H1 (cell line): ENCODE results near the gene CFAP92. TPM values are rescaled to one million over a fixed set of nuclear protein-coding genes. Genes with fewer than 3 reads are reported as not detected.

Experiments used
- CTCF ChIA-PET: fragments of 300-600 bp; sonication (Branson Sonifier 250); formaldehyde crosslinking; loops from one replicate; lab custom pipeline; 2021; ENCODE audit not compliant: partially characterized antibody; lab: Charles Lee
- POLR2A ChIA-PET: fragments of 300-600 bp; sonication (Branson Sonifier 250); formaldehyde crosslinking; loops from one replicate; lab custom pipeline; 2021; ENCODE audit warnings: inconsistent platforms; ENCODE audit not compliant: partially characterized antibody; lab: Charles Lee
- DNase-seq, 2 experiments: peaks; one replicate each; pipeline versions ENCODE4 v3.0.0 to v3.0.0-alpha.2; 2010 to 2022; ENCODE audit warnings: low spot score in 2 of 2, low read depth in 1 of 2, mixed read lengths in 1 of 2
- FAIRE-seq: peaks from 2 replicates; lab custom pipeline; 2011; peaks lifted over from hg19 to GRCh38; lab: Jason Lieb, UNC
- H2AFZ ChIP-seq: 2 replicates; pipeline ENCODE4 v1.8.1; 2012; ENCODE audit warnings: low read length, inconsistent platforms
- H2AK5ac ChIP-seq: 2 replicates; pipeline ENCODE4 v1.6.1; 2013; ENCODE audit warnings: low read depth, low read length
- H2BK120ac ChIP-seq: replicated peaks from 2 replicates; pipeline ENCODE3; 2013; ENCODE audit warnings: low read depth, low read length, inconsistent platforms
- H2BK12ac ChIP-seq: 2 replicates; pipeline ENCODE4 v1.6.1; 2013; ENCODE audit warnings: low read depth, low read length
- H2BK15ac ChIP-seq: 2 replicates; pipeline ENCODE4 v1.6.1; 2013; ENCODE audit warnings: low read length
- H2BK20ac ChIP-seq: 2 replicates; pipeline ENCODE4 v1.6.1; 2013; ENCODE audit warnings: low read length
- H2BK5ac ChIP-seq: 2 replicates; pipeline ENCODE4 v1.6.1; 2013; ENCODE audit warnings: low read depth, low read length
- H3K14ac ChIP-seq: 2 replicates; pipeline ENCODE4 v1.6.1; 2013; ENCODE audit warnings: inconsistent platforms; ENCODE audit not compliant: insufficient read length
- H3K18ac ChIP-seq: 2 replicates; pipeline ENCODE4 v1.6.1; 2013; ENCODE audit warnings: low read length; ENCODE audit errors: extremely low read depth
- H3K23ac ChIP-seq: 2 replicates; pipeline ENCODE4 v1.6.1; 2013; ENCODE audit warnings: inconsistent platforms; ENCODE audit not compliant: insufficient read length
- H3K23me2 ChIP-seq: 2 replicates; pipeline ENCODE4 v1.6.1; 2013; ENCODE audit warnings: low read depth, low read length
- H3K27ac ChIP-seq: 2 replicates; pipeline ENCODE4 v1.6.1; 2011; ENCODE audit warnings: low read depth, low read length, inconsistent platforms
- H3K27me3 ChIP-seq, 4 experiments: replicated peaks in 1 of 4; 1 replicate in 1 of 4; 2 replicates in 3 of 4; pipeline versions ENCODE4 v1.6.1 to v1.8.1; 2011 to 2013; ENCODE audit warnings: low read length in 3 of 4, mild to moderate bottlenecking in 3 of 4, inconsistent platforms in 2 of 4, mixed read lengths in 2 of 4, moderate library complexity in 1 of 4; ENCODE audit not compliant: control insufficient read depth in 3 of 4, insufficient read depth in 3 of 4; ENCODE audit errors: extremely low read depth in 1 of 4
- H3K36me3 ChIP-seq, 4 experiments: 2 replicates each; pipeline versions ENCODE4 v1.6.1 to v1.8.1; 2011 to 2013; ENCODE audit warnings: mild to moderate bottlenecking in 4 of 4, low read length in 3 of 4, moderate library complexity in 2 of 4, control low read depth in 1 of 4, inconsistent platforms in 1 of 4; ENCODE audit not compliant: insufficient read depth in 4 of 4, control insufficient read depth in 2 of 4
- H3K4ac ChIP-seq: replicated peaks from 2 replicates; pipeline ENCODE3; 2013; ENCODE audit warnings: low read length, low read depth, mixed read lengths, inconsistent platforms; ENCODE audit not compliant: insufficient read length
- H3K4me1 ChIP-seq, 4 experiments: replicated peaks in 1 of 4; 1 replicate in 1 of 4; 2 replicates in 3 of 4; pipeline versions ENCODE4 v1.6.1 to v1.8.1; 2011 to 2013; ENCODE audit warnings: low read length in 3 of 4, inconsistent platforms in 2 of 4, mixed read lengths in 1 of 4; ENCODE audit not compliant: insufficient read depth in 4 of 4, control insufficient read depth in 3 of 4
- H3K4me2 ChIP-seq, 2 experiments: 2 replicates each; pipeline versions ENCODE4 v1.6.1 to v1.8.1; 2011 to 2013; ENCODE audit warnings: low read depth in 2 of 2, low read length in 2 of 2, control low read depth in 1 of 2, inconsistent platforms in 1 of 2, mild to moderate bottlenecking in 1 of 2; ENCODE audit not compliant: insufficient read depth in 1 of 2
- H3K4me3 ChIP-seq, 4 experiments: fragments of 200-600, 300-600 bp in 1 of 4; sonication (generic), shearing (Covaris generic), sonication (Bioruptor Twin) in 1 of 4; 2 replicates each; pipeline versions ENCODE4 v1.5.1 to v1.8.1; 2011 to 2016; ENCODE audit warnings: low read length in 4 of 4, low read depth in 3 of 4, control low read depth in 2 of 4, inconsistent platforms in 2 of 4, mild to moderate bottlenecking in 2 of 4, mixed read lengths in 1 of 4, moderate library complexity in 1 of 4; ENCODE audit not compliant: insufficient read depth in 2 of 4; ENCODE audit errors: extremely low read depth in 1 of 4
- H3K56ac ChIP-seq: replicated peaks from 2 replicates; pipeline ENCODE3; 2013; ENCODE audit warnings: low read depth, mild to moderate bottlenecking, mixed read lengths, low read length, inconsistent platforms; ENCODE audit not compliant: insufficient read length
- H3K79me1 ChIP-seq: 2 replicates; pipeline ENCODE4 v1.6.1; 2013; ENCODE audit warnings: low read depth, low read length, control low read depth
- H3K79me2 ChIP-seq, 2 experiments: 2 replicates each; pipeline versions ENCODE4 v1.6.1 to v1.8.1; 2012 to 2013; ENCODE audit warnings: low read length in 2 of 2, mild to moderate bottlenecking in 2 of 2, inconsistent platforms in 1 of 2; ENCODE audit not compliant: insufficient read depth in 2 of 2, control insufficient read depth in 1 of 2
- H3K9ac ChIP-seq, 4 experiments: replicated peaks in 1 of 4; 1 replicate in 1 of 4; 2 replicates in 3 of 4; pipeline versions ENCODE4 v1.6.1 to v1.8.1; 2011 to 2013; ENCODE audit warnings: low read depth in 3 of 4, low read length in 3 of 4, control low read depth in 2 of 4, mild to moderate bottlenecking in 2 of 4, moderate library complexity in 2 of 4, inconsistent platforms in 1 of 4; ENCODE audit errors: extremely low read depth in 1 of 4
- H3K9me3 ChIP-seq, 2 experiments: 2 replicates each; pipeline versions ENCODE4 v1.6.1 to v1.8.1; 2012 to 2013; ENCODE audit warnings: mild to moderate bottlenecking in 2 of 2, moderate library complexity in 2 of 2, control low read depth in 1 of 2, inconsistent platforms in 1 of 2, low read depth in 1 of 2, low read length in 1 of 2, mixed read lengths in 1 of 2; ENCODE audit not compliant: insufficient read depth in 2 of 2
- H4K20me1 ChIP-seq, 2 experiments: replicated peaks in 1 of 2; 2 replicates each; pipeline versions ENCODE3 to v1.8.1; 2011 to 2013; ENCODE audit warnings: inconsistent platforms in 2 of 2, low read length in 2 of 2, mild to moderate bottlenecking in 1 of 2; ENCODE audit not compliant: insufficient read depth in 2 of 2, control insufficient read depth in 1 of 2
- H4K5ac ChIP-seq: 2 replicates; pipeline ENCODE4 v1.6.1; 2013; ENCODE audit warnings: low read length, low read depth, mixed read lengths, inconsistent platforms; ENCODE audit not compliant: insufficient read length
- H4K8ac ChIP-seq: 2 replicates; pipeline ENCODE4 v1.8.0; 2013; ENCODE audit warnings: mild to moderate bottlenecking, moderate library complexity, low read length, inconsistent platforms; ENCODE audit not compliant: insufficient read depth; ENCODE audit errors: extremely low read depth
- H4K91ac ChIP-seq: replicated peaks from 2 replicates; pipeline ENCODE3; 2013; ENCODE audit warnings: low read length, mixed read lengths, inconsistent platforms; ENCODE audit not compliant: insufficient read length
- ASH2L ChIP-seq: fragments of 200-600, 300-600 bp; sonication (generic); IDR thresholded peaks from one replicate; pipeline ENCODE4 v1.7.1; 2017; ENCODE audit warnings: low read length
- CEBPB ChIP-seq: IDR thresholded peaks from 2 replicates; pipeline ENCODE4 v1.6.1; 2012; ENCODE audit warnings: low read depth, low read length
- CHD2 ChIP-seq: IDR thresholded peaks from 2 replicates; pipeline ENCODE4 v1.6.1; 2012; ENCODE audit warnings: low read length, improper control_type of control experiment
- CREB1 ChIP-seq: IDR thresholded peaks from 2 replicates; pipeline ENCODE4 v1.6.1; 2012; ENCODE audit warnings: inconsistent platforms
- CTBP2 ChIP-seq: IDR thresholded peaks from 2 replicates; pipeline ENCODE4 v1.7.0; 2011; ENCODE audit warnings: borderline replicate concordance, mild to moderate bottlenecking, moderate library complexity, mixed read lengths, low read length; ENCODE audit not compliant: insufficient read depth, insufficient read length
- NRF1 ChIP-seq: IDR thresholded peaks from 2 replicates; pipeline ENCODE4 v1.6.1; 2011; ENCODE audit warnings: mild to moderate bottlenecking, low read depth, low read length, improper control_type of control experiment
- PHF8 ChIP-seq: fragments of 200-600 bp; sonication (generic); conservative IDR thresholded peaks from 2 replicates; pipeline ENCODE4 v1.7.1; 2012; ENCODE audit warnings: low read depth, mild to moderate bottlenecking, inconsistent platforms, low read length, moderate library complexity
- RNF2 ChIP-seq: fragments of 200-900, 300-1000 bp; sonication (generic); IDR thresholded peaks from 2 replicates; pipeline ENCODE4 v1.7.1; 2016; ENCODE audit warnings: borderline replicate concordance, low read depth, mild to moderate bottlenecking, antibody characterized with exemption, low read length; ENCODE audit not compliant: poor library complexity, severe bottlenecking; ENCODE audit errors: missing control alignments
- SP1 ChIP-seq: IDR thresholded peaks from 2 replicates; pipeline ENCODE4 v1.6.1; 2011; ENCODE audit warnings: low read depth, low read length
- TBP ChIP-seq: IDR thresholded peaks from 2 replicates; pipeline ENCODE4 v1.6.1; 2011; ENCODE audit warnings: low read depth, low read length, improper control_type of control experiment
- WGBS, 2 experiments: shearing (Covaris generic) in 1 of 2; methylation state at CpG; one replicate each; pipeline versions ENCODE4 v1.1.6 to v1.1.7; 2013 to 2015; ENCODE audit warnings: low lambda C conversion rate in 2 of 2, mixed read lengths in 2 of 2, inconsistent platforms in 1 of 2, low coverage in 1 of 2, missing lambda C conversion rate in 1 of 2; ENCODE audit not compliant: insufficient replicate concordance in 2 of 2, insufficient coverage in 1 of 2, insufficient read length in 1 of 2; ENCODE audit errors: extremely low coverage in 1 of 2, missing lambda C conversion rate in 1 of 2; 5-methylcytosine and 5-hydroxymethylcytosine counted together
- polyA plus RNA-seq, 7 experiments: library from polyadenylated mRNA; depleted of rRNA in 3 of 7; stranded (reverse) in 5 of 7; unstranded in 2 of 7; fragments of >200 nt in 5 of 7; fragments of 200-250 nt in 2 of 7; gene quantifications; 1 replicate in 5 of 7; 2 replicates in 1 of 7; 4 replicates in 1 of 7; pipeline versions ENCODE4 v1.2.1 to v1.2.3, GENCODE V29; 2011 to 2013; ENCODE audit warnings: missing spikeins in 2 of 7, mixed read lengths in 2 of 7
- total RNA-seq: library from RNA; stranded (reverse); fragmentation: NEBNext Ultra II Directional; extraction: Animal tissue kit (Norgen Biotek cat#: 25700); gene quantifications from 2 replicates; pipeline ENCODE4 v1.2.1, GENCODE V29; 2021
- TF ChIP-seq, protein P1 (sequence below): IDR thresholded peaks from 2 replicates; pipeline ENCODE4 v1.6.1; 2011; ENCODE audit warnings: low read length, improper control_type of control experiment

The CFAP92 gene
- total and polyA plus RNA-seq, 2 of the 8 experiments (the other 6 are each of a cell fraction or from before 2014, with no cell fraction given) = 0.77 to 2.0 TPM

DNA sequence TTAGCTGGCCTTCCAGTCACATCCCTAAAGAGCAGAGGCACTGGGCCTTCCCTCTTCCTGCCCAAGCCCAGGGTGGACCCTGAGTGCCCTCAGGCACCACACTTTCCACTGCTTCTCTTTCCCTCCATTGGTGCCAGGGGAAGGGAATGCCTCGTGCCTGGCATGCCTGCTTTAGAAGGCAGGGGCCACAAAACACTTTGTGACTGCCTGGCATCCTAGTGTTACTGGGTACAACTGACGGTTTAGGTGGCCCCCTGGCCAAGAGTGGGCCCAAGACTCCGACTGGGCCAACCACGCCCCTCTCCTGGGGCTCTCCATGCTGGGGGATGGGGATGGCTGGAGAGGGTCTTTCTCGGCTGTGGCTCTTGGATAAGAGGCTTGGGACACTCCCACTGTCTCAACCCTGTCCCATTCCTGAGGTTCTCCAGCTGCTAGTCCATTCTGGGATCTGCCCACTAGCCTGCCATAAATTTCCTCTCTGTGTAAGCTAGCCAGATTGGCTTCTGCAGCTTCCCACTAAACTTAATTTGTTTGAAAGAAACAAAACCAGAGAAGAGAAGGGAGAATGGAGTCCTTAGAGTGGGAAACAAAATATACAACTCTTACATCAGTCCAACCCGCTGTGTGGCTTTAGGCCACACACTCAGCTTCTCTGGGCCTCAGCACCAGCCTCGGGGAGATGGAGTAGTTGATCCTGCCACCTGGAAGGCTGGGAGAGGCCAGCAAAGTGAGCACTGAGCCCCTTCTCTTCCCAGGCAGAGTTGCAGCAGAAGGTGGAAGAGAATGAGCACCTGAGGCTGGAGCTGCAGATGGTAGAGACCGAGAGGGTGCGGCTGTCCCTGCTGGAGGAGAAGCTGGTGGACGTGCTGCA is 42.6 kb upstream of the CFAP92 start:
- Histone ChIP-seq H4K91ac (no peak overlapping the region), H3K27me3 (no peaks in the 10 kb centered on the region; a peak in 1 of 7 replicates), H2BK12ac (no peak overlapping the region), H2BK20ac (no peak overlapping the region; the same call in 1 of the 2 replicates), H4K20me1 (no peaks in the 10 kb centered on the region), H3K79me1 (no peaks in the 10 kb centered on the region), H3K4me3 (no peak overlapping the region), H3K14ac (no peak overlapping the region), H2AK5ac (no peak overlapping the region), H3K18ac (no peak overlapping the region), H2BK120ac (no peak overlapping the region), H2BK5ac (no peak overlapping the region), H4K5ac (no peak overlapping the region), H3K23ac (no peak overlapping the region), H3K56ac (no peak overlapping the region), H3K4me2 (no peak overlapping the region), H2AFZ (no peak overlapping the region), H2BK15ac (no peak overlapping the region), H3K23me2 (no peaks in the 10 kb centered on the region), H3K36me3 (no peaks in the 10 kb centered on the region), H3K9me3 (no peaks in the 10 kb centered on the region), H3K79me2 (no peaks in the 10 kb centered on the region), H3K27ac (no peak overlapping the region; the same call in 1 of the 2 replicates), H3K9ac (no peak overlapping the region), H4K8ac (no peak overlapping the region), H3K4me1 (peaks cover 2 to 15% (median 5%) of the 10 kb centered on the region in 4 experiments; a peak in 6 of 7 replicates), H3K4ac (no peak overlapping the region)
- FAIRE-seq (no peak), DNase-seq (no peak)
- 86% methylated on average over 9 of the region's 10 CpGs; no CpG with 5 or more reads in 1 of the 2 experiments for WGBS, 2 experiments
- CTCF ChIA-PET = interaction anchor here (0.6 to 8.4 kb wide), 6 partner anchors 10 to 1426 kb away, joined by 3 to 84 read pairs (median 4); no protein-coding TSS in a partner anchor
- POLR2A ChIA-PET = interaction anchor here (1.3 kb wide), 1 partner anchor 11 kb away, joined by 3 read pairs; no protein-coding TSS in a partner anchor
- TF ChIP-seq NRF1 (no peak), CTBP2 (no peak), RNF2 (no peak), ASH2L (no peak), TBP (no peak), CEBPB (no peak), CHD2 (no peak), SP1 (no peak), PHF8 (no peak), CREB1 (no peak)
- TF ChIP-seq, protein P1, sequence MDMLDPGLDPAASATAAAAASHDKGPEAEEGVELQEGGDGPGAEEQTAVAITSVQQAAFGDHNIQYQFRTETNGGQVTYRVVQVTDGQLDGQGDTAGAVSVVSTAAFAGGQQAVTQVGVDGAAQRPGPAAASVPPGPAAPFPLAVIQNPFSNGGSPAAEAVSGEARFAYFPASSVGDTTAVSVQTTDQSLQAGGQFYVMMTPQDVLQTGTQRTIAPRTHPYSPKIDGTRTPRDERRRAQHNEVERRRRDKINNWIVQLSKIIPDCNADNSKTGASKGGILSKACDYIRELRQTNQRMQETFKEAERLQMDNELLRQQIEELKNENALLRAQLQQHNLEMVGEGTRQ = no peak
